PC-3 (cell line): ENCODE data around the gene DUSP8. TPM values are rescaled to one million over a fixed set of nuclear protein-coding genes. Genes with fewer than 3 reads are reported as not detected.

ENCODE experiments used
- ATAC-seq: fragments of 200-7000 bp; cut with Tn5 transposase; 2 replicates; pipeline ENCODE4 v1.9.1; 2020; ENCODE audit warnings: mild to moderate bottlenecking, moderate library complexity
- BruUV-seq: library from RNA; stranded (reverse); fragments of 400-500 nt; replicated peaks from 2 replicates; lab custom pipeline; 2021; lab: Mats Ljungman, UMichigan
- CTCF ChIA-PET: fragments of 300-600 bp; sonication (Branson Sonifier 250); formaldehyde crosslinking; loops from one replicate; lab custom pipeline; 2022; ENCODE audit warnings: antibody characterized with exemption; lab: Charles Lee
- POLR2A ChIA-PET: fragments of 300-600 bp; sonication (Branson Sonifier 250); formaldehyde crosslinking; loops from one replicate; lab custom pipeline; 2022; ENCODE audit warnings: antibody characterized with exemption; ENCODE audit not compliant: unreplicated experiment; lab: Charles Lee
- DNase-seq: peaks from one replicate; pipeline ENCODE4 v3.0.0-alpha.2; 2015
- H2AFZ ChIP-seq: fragments of 300-600 bp; sonication (generic); 2 replicates; pipeline ENCODE4 v1.6.0; 2016; ENCODE audit warnings: antibody characterized with exemption, low read length
- H3F3A ChIP-seq: fragments of 300-600 bp; sonication (generic); one replicate; pipeline ENCODE4 v1.6.0; 2017; ENCODE audit warnings: antibody characterized with exemption, low read length, control low read depth, mild to moderate bottlenecking; ENCODE audit not compliant: unreplicated experiment
- H3K27ac ChIP-seq: fragments of 300-600 bp; sonication (generic); 2 replicates; pipeline ENCODE4 v1.5.1; 2016; ENCODE audit warnings: mild to moderate bottlenecking, low read length
- H3K27me3 ChIP-seq: fragments of 300-600 bp; sonication (generic); 2 replicates; pipeline ENCODE4 v1.6.1; 2016; ENCODE audit warnings: low read length, mixed read lengths
- H3K36me3 ChIP-seq: fragments of 300-600 bp; sonication (generic); 2 replicates; pipeline ENCODE4 v1.6.1; 2016; ENCODE audit warnings: low read depth, mixed run types, low read length, mixed read lengths
- H3K4me1 ChIP-seq: fragments of 300-600 bp; sonication (generic); 2 replicates; pipeline ENCODE4 v1.5.1; 2016; ENCODE audit warnings: low read length; ENCODE audit not compliant: insufficient read depth
- H3K4me2 ChIP-seq: fragments of 300-600 bp; sonication (generic); 2 replicates; pipeline ENCODE4 v1.6.0; 2016; ENCODE audit warnings: low read length
- H3K4me3 ChIP-seq: fragments of 300-600 bp; sonication (generic); 2 replicates; pipeline ENCODE4 v1.5.1; 2016; ENCODE audit warnings: mild to moderate bottlenecking, low read length, mixed read lengths
- H3K79me2 ChIP-seq: fragments of 300-600 bp; sonication (generic); 2 replicates; pipeline ENCODE4 v1.6.1; 2017; ENCODE audit warnings: low read length, mixed read lengths
- H3K9ac ChIP-seq: fragments of 300-600 bp; sonication (generic); 2 replicates; pipeline ENCODE4 v1.6.0; 2016; ENCODE audit warnings: mild to moderate bottlenecking, low read length
- H3K9me2 ChIP-seq: fragments of 300-600 bp; sonication (generic); replicated peaks from 2 replicates; pipeline ENCODE4 v1.6.1; 2016; ENCODE audit warnings: mixed run types, low read length, mixed read lengths
- H3K9me3 ChIP-seq: fragments of 300-600 bp; sonication (generic); 2 replicates; pipeline ENCODE4 v1.6.1; 2016; ENCODE audit warnings: low read length, mixed read lengths
- H4K20me1 ChIP-seq: fragments of 300-600 bp; sonication (generic); 2 replicates; pipeline ENCODE4 v1.6.1; 2016; ENCODE audit warnings: low read length, mixed read lengths
- EZH2 ChIP-seq: fragments of 300-600 bp; sonication (generic); IDR thresholded peaks from one replicate; pipeline ENCODE4 v1.6.1; 2017; ENCODE audit warnings: antibody characterized with exemption, mild to moderate bottlenecking, low read length; ENCODE audit not compliant: unreplicated experiment
- EZH2phosphoT487 ChIP-seq: fragments of 300-600 bp; sonication (generic); IDR thresholded peaks from 2 replicates; pipeline ENCODE4 v1.6.1; 2018; ENCODE audit warnings: mild to moderate bottlenecking, antibody characterized with exemption, low read length, borderline replicate concordance
- intact Hi-C: fragments of 100-400 bp; cut with micrococcal nuclease; formaldehyde crosslinking; loops from 2 replicates; pipeline ENCODE4 v1.9.0; 2023
- total RNA-seq: library from RNA; depleted of rRNA; stranded (reverse); fragments of >200 nt; gene quantifications from 2 replicates; pipeline ENCODE4 v1.2.3, GENCODE V29; 2014
- TF ChIP-seq, protein P1 (sequence below): fragments of 300-600 bp; sonication (generic); conservative IDR thresholded peaks from 2 replicates; pipeline ENCODE4 v1.5.1; 2017; ENCODE audit warnings: antibody characterized with exemption, low read depth, mild to moderate bottlenecking, low read length

Gene DUSP8
- total RNA-seq, 1 experiment from 2014 or later: 2.6 TPM

DNA sequence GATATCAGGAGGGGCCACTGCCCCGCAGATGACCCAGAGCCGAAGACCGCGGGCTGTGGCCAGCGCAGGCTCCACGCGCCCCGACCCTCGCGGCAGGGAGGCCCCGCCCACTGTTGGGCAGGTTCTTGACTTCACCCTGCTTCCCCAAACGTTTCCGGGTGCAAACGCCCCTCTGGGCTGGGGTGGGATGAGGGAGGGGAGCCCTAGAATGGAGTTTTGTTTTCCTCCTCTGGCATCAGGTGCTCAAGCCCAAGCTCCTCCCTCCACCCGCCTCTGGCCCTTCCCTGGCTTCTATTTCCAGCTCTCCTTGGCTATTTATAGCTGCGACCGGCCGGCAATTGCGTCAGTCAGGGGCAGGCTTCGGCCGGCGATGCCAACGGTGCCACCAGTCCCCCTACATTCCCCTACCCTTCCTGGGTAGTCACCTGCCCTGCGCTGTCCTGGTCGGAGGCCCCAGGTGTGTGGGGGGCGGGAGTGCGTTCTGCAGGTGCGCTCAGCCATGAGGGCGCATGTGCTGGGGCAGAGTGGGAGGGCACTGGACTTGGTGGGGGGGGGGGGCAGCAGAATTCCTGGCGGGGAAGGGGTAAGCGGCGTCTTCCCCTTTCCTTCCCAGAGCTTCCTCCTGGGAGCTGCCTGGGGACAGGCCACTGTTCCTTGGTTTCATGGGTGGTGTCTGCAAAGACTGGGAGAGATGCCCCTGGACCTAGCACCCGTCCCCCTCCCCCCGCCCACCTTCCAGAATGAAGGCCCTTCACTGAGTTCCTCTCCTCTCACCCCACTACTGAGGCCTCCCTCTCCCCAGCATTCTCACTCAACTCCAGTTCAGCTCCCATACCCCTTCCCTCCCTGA, 23.6 kb downstream of the DUSP8 start:
- intact Hi-C loops: no loop called here
- H3K27ac ChIP-seq: no peak overlapping the region
- ChIA-PET CTCF (interaction anchor here (0.9 to 1.1 kb wide), 2 partner anchors 25 to 26 kb away, joined by 3 to 5 read pairs; no protein-coding TSS in a partner anchor), POLR2A (interaction anchor here (0.5 kb wide), 1 partner anchor 237 kb away, joined by 3 read pairs; no protein-coding TSS in a partner anchor)
- peaks cover 9% of the 10 kb centered on the region for H3K4me1 ChIP-seq
- peak overlapping the region; percentile 86 for H3K4me2 ChIP-seq
- H3K9me2 ChIP-seq: no peaks in the 10 kb centered on the region
- no peak overlapping the region for H3K9ac ChIP-seq
- H3K9me3 ChIP-seq: no peaks in the 10 kb centered on the region
- no peaks in the 10 kb centered on the region for H4K20me1 ChIP-seq
- TF ChIP-seq EZH2: no peak
- TF ChIP-seq, protein P1, sequence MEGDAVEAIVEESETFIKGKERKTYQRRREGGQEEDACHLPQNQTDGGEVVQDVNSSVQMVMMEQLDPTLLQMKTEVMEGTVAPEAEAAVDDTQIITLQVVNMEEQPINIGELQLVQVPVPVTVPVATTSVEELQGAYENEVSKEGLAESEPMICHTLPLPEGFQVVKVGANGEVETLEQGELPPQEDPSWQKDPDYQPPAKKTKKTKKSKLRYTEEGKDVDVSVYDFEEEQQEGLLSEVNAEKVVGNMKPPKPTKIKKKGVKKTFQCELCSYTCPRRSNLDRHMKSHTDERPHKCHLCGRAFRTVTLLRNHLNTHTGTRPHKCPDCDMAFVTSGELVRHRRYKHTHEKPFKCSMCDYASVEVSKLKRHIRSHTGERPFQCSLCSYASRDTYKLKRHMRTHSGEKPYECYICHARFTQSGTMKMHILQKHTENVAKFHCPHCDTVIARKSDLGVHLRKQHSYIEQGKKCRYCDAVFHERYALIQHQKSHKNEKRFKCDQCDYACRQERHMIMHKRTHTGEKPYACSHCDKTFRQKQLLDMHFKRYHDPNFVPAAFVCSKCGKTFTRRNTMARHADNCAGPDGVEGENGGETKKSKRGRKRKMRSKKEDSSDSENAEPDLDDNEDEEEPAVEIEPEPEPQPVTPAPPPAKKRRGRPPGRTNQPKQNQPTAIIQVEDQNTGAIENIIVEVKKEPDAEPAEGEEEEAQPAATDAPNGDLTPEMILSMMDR: no peak
- no peak for TF ChIP-seq EZH2phosphoT487
- TSS peak; percentile 88 for BruUV-seq
- H3K79me2 ChIP-seq: no peaks in the 10 kb centered on the region
- peaks cover 6% of the 10 kb centered on the region for H3K27me3 ChIP-seq
- peak overlapping the region; percentile 50 for H3K4me3 ChIP-seq
- H2AFZ ChIP-seq: peak overlapping the region; percentile 45
- peak; percentile 53 for DNase-seq
- H3F3A ChIP-seq: no peaks in the 10 kb centered on the region
- H3K36me3 ChIP-seq: no peaks in the 10 kb centered on the region
- ATAC-seq: peak; percentile 50

DNA sequence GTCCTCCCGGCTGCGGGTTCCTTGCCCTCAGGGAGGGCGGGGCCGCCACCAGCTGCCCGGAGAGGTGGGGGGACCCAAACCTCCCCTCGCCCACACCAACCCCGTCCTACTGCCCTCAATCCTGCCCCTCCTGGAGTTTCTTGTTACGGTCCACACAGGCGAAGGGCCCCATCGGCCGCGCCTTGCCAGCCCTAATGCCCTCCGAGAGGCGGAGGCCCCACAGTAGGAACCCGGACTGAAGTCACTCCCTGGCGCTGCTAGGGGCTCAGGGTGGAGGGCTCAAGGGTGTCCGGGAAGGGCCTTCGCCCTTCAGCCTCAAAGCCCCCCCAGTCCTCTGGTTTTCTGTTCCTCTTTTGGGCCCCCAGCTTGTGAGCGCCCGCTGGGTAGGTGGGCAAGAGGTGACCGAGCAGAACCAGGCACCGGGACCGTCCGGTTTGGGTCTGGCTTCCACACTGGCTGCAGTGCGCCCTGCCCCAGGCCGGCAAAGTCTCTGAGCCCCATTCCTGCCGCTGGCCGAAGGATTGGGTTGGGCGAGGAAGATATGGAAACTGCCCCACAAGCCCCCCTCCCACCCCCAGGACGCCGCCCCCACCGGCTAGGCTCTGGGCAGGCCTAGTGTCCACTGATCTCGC, 24.5 kb downstream of the DUSP8 start:
- H3K4me2 ChIP-seq: peak overlapping the region; percentile 86
- ATAC-seq: peak; percentile 3; the same call in 1 of the 2 replicates
- H2AFZ ChIP-seq: peak overlapping the region; percentile 74
- TF ChIP-seq, protein P1: no peak
- TF ChIP-seq EZH2phosphoT487 (no peak), EZH2 (no peak)
- H3K79me2 ChIP-seq: no peaks in the 10 kb centered on the region
- no peaks in the 10 kb centered on the region for H3K36me3 ChIP-seq
- ChIA-PET POLR2A (interaction anchor here (0.5 kb wide), 1 partner anchor 238 kb away, joined by 3 read pairs; no protein-coding TSS in a partner anchor), CTCF (interaction anchor here (0.9 to 1.6 kb wide), 3 partner anchors 26 to 27 kb away, joined by 3 to 58 read pairs (median 5); no protein-coding TSS in a partner anchor)
- no peak overlapping the region for H3K9ac ChIP-seq
- H3K4me3 ChIP-seq: peak overlapping the region; percentile 63
- intact Hi-C loops: no loop called here
- no peak for DNase-seq
- no peak overlapping the region for H3K27ac ChIP-seq
- BruUV-seq: TSS peak; percentile 42
- peaks cover 9% of the 10 kb centered on the region for H3K4me1 ChIP-seq
- no peaks in the 10 kb centered on the region for H4K20me1 ChIP-seq
- no peaks in the 10 kb centered on the region for H3K9me3 ChIP-seq
- H3F3A ChIP-seq: no peaks in the 10 kb centered on the region
- H3K27me3 ChIP-seq: peaks cover 6% of the 10 kb centered on the region
- no peaks in the 10 kb centered on the region for H3K9me2 ChIP-seq
